ENCODE results near the gene CSF3R.
"Not testable (repeated sequence)": the region's sequence is repeated elsewhere in the genome, so short reads cannot be mapped to it uniquely, and the experiment has no call there.

Gene CSF3R

DNA sequence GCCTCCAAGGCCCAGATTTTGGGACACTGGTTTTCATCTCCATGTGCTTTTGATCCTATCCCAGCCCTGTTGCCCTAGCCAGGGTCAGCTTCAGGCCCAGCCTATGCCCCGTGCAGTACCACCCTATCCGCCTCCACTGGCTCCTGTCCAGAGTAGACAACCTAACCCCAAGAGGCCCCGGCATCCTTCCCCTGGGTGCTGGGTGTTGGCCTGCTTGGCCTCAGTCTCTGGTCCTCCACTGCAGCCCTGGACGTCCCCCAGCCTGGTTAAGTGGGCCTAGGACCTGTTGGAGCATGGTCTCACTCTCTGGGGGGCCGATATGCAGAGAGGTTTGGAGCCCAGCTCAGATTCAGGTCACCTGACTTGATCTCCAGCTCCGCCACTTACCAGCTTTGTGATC is 1.6 kb downstream of the CSF3R start:
- no peak for DNase-seq

GRCh38 chr1:36480161-36480560 is 2.6 kb downstream of the CSF3R start:
- DNase-seq, result no peak

DNA sequence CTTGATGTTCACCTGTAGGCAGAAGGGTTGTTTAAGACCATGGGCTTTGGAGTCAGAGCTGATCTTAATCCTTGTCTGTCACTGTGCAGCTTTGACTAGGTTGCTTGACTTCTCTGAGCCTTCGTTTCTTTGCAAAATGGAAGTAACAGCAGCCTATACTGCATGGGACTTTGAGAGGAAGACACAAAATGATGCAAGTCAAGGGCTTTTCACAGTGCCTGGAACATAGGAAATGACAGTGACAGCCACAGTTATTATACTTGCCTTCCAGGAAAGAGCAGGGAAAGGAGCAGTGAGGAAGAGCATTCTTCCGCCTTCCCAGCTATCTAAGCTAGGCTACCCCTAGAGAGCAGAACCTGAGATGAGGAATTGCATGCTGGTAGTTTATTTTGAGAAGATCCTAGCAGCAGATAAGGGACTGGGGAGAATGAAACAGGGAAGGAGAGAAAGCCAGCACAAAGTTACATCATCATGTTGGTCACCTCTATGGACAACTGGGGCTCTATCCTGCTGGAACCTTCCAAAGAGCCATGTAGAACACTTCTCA is 3.1 kb downstream of the CSF3R start:
- DNase-seq, result no peak

DNA sequence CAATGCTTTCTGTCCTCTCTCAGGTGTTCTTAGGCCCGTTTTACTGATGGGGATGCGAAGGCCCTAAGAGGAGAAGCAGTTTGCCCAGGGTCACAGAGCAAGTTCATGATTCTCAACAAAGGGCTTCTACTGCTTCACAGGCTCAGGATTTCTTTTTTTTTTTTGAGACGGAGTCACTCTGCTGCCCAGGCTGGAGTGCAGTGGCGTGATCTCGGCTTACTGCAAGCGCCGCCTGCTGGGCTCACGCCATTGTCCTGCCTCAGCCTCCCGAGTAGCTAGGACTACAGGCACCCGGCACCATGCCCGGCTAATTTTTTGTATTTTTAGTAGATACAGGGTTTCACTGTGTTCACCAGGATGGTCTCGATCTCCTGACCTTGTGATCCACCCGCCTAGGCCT is 5.1 kb downstream of the CSF3R start:
- DNase-seq, result not testable (repeated sequence)

- DNase-seq, result no peak
Observed at GRCh38 chr1:36476945-36477344, 5.8 kb downstream of the CSF3R start.

- DNase-seq, result no peak
Observed at GRCh38 chr1:36475910-36476604, 6.7 kb downstream of the CSF3R start.

GRCh38 chr1:36475341-36475740 is 7.4 kb downstream of the CSF3R start:
- no peak for DNase-seq

- DNase-seq, result no peak
Observed at GRCh38 chr1:36472656-36473055, 10.1 kb downstream of the CSF3R start.

GRCh38 chr1:36471830-36472641 is 10.7 kb downstream of the CSF3R start:
- peak in 1 of 2 experiments; percentile 29 for DNase-seq

- no peak for DNase-seq
Observed at GRCh38 chr1:36469163-36469562, 13.6 kb downstream of the CSF3R start.

DNA sequence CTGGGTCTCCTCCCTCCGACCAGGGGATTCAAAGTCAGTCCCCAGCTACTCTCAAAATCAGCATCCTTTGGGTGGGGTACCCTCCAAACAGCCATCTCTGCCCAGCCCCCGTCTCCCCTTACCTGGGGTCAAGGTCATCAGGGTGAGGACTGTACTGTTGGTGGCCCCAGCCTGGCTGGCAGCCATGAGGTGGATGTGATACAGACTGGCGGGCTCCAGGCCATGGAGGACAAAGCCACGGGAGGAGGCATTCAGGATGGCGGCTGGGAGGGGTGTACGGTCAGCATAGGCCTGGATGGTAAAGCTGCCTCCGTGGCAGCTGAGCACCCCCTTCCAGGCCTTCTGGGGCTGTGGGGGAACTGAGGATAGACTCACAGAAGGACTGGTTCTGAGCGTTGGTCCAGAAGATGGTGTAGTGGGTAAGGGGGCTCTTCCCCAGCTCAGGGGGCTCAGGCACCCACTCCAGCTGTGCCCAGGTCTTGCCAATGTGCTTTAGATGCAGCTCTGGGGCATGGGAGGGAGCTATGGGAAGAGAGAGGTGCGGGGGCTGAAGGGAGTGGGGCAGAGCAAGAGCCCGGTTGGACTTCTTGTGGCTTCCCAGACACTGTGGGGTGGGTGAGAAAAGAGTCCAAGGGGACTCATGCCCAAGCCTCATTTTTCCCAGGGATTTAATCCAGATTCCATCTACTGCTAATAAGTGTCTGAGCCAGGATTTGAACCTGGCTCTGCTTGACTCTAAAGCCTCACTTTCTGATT is 14.8 kb downstream of the CSF3R start:
- no peak for DNase-seq

GRCh38 chr1:36467027-36467410 is 15.7 kb downstream of the CSF3R start:
- no peak for DNase-seq

DNA sequence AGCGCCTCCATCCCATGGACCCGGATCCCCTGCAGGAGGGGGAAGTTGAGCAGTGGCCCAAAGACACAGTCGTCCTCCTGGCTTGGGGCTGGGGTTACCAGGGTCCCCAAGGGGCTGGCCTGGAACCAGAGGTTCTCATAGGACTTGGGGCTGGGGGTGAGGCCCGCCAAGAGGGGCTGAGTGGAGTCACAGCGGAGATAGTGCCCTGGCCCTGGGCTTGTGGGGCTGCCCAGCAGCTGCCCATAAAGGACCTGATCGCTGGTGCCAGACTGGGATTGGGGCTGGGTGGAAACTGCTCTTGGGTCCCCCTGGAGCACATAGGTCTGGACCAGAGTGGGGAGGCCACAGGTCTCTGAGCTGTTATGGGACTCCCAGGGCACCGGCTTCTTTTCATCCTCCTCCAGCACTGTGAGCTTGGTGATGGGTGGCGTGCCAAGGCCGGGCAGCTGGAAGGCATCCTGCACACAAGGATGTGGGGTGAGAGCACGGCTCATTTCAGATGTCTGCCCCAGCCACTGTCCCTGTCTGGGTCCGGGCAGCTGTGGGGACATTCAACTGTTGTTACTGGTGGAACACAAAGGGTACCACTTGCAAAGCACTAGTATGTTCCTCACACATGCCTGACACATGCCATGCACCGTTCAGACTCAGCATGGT is 16.2 kb downstream of the CSF3R start:
- no peak for DNase-seq

- DNase-seq, result no peak
Observed at GRCh38 chr1:36465731-36466369, 16.9 kb downstream of the CSF3R start.

DNA sequence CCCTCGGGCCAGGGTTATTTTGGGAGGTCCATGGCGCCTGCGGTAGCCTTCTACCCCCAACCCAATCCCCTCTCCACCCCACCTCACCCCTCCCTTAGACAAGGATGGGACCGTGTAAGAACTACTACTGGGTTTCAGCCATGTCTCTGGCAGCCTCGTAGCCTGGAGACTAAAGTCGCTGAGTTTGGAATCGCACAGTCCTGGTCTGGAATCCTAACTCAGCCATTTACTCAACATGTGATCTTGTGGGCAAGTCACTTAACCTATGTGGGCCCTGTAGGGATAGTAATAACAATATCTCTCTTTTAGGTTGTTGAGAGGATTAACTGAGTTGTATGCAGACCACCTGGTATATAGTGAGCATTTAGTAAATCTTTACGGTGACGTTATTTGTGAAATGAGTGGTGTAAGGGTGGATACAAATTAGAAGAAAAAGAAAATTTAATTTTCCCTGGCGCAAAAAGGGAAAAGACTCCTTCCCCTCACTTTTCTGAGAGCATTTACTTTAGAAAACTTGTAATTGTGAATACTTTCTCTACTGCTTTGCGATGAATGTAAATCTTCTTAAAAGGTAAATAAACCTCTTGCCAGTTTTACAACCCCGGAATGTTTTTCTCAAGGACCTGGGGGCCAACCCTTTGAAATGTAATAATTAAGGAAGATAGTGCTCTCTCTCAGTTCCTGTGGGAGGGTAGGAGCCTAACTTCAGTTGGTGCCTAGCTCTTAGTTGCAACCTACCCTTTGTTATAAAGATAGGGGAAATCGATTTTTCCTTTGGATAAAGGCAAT is 17.9 kb downstream of the CSF3R start:
- DNase-seq, result peak; percentile 56 to 60

- DNase-seq, result peak; percentile 91 to 95
Observed at GRCh38 chr1:36463803-36464604, 18.7 kb downstream of the CSF3R start, which contains the start of gene MRPS15. TSS of gene MRPS15 (minus strand) at chr1:36464384. CDS start at chr1:36464275, 109 bp downstream.

- no peak for DNase-seq
Observed at GRCh38 chr1:36463463-36463802, 19.3 kb downstream of the CSF3R start.

DNA sequence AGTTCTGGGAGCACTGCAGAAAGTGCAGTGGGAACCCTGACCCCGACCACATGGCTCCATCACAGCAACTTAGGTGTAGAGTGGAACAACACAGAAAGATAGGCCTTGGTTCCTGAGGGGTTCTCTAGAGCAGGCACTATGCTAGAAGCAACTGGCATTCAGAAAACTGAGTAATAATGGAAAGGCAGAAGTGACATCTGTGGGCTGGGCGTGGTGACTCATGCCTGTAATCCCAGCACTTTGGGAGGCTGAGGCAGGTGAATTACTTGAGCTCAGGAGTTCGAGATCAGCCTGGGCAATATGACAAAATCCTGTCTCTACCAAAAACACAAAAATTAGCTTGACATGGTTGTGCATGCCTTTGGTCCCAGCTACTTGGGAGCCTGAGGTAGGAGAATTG is 23.8 kb downstream of the CSF3R start:
- DNase-seq, result no peak

DNA sequence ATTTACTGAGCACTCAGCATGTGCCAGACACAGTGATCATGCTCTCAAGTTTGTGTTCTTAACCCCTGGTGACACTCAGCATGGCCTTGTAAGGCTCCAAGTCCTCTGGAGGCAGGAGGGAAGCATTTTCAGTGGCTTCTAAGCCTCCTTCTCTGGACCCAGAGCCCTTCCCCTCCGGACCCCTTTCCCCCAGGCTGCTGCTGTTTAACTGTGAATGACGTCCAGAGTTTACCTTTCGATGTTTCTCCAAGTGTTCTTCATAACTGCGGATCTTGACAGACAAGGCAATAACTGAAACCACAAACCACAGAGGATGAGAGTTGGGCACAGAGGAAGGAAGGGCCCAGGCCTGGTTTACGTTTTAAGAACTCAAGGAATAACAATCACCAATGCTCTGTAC is 25.0 kb downstream of the CSF3R start:
- no peak for DNase-seq

DNA sequence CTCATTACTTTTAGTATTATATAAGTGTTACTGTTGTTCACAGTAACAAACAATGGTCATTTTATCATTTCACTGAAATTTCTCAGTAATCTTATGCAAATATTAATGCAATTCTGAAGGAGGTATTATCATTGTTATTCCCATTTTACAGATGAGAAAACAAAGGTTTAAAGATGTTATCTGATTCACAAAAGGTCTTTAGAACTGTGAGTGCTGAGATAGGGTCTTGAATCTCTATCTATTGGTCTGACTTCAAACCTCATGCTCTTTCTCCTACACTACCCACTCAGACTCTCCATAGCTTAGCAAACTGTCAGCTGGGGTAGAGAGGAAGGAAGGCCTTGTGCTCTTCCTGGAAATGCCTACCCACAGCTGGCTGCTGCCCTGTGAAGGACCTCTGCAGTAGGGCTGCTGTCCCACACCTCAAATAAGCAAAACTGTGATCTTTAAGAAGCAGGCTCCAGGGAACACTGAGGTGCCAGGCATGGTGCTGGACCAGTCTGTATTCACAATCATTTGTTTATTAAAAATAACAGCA is 26.3 kb downstream of the CSF3R start:
- no peak for DNase-seq
